Measurements from ENCODE around the gene TFF1.

Gene TFF1

DNA sequence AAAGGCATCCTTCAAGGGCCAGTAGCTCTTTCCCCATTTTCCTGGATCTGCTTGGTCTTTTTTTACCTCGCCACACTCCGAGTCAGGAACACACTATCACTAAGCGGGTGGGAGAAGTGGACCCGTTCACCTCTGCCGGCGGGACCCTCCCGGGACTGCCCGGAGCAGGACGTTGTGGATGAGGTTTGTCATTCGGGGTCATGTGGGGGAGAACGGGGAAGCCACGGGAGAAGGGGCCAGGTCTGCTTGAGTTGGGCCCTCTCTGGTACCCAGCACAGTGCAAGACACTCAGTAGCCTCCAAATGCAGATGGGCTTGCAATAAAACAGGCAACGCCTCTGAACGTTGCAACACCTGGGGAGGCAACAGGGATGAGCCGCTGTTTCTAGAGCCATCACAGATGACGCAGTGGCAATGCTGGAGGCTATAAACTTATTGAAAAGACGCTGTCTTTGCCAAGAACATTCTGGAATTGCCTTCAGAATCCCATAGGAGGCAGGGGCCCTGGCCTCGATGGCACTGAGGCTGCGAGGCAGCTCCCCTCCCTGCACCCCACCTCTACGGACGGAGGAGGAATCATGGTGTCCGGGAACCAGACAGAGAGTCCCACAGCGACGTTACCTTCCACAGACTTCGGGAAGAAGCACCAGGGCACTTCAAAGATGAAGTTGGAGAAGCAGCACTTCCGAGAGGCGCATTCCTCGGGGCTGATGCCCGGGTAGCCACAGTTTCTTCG is 19.3 kb downstream of the TFF1 start:
- Histone ChIP-seq H3K36me3 (replicated peaks; ENCODE audit: insufficient read depth, low read length) (no peaks in the 10 kb centered on the region), H3K9ac (ENCODE audit: low read length) (no peak overlapping the region), H4K20me1 (ENCODE audit: insufficient read depth, low read length) (no peaks in the 10 kb centered on the region), H3K9me2 (replicated peaks; ENCODE audit: insufficient read depth, low read length) (no peaks in the 10 kb centered on the region), H3K4me3 (ENCODE audit: low read length) (no peak overlapping the region), H3K4me2 (ENCODE audit: low read depth, low read length) (no peak overlapping the region), H2AFZ (ENCODE audit: low read length) (no peak overlapping the region), H3K27ac (ENCODE audit: low read length) (no peak overlapping the region), H3K27me3 (replicated peaks; ENCODE audit: insufficient read depth, low read length) (peaks cover 97% of the 10 kb centered on the region), H3K79me2 (ENCODE audit: low read length) (no peaks in the 10 kb centered on the region), H3K4me1 (ENCODE audit: low read length) (no peaks in the 10 kb centered on the region), H3F3A (ENCODE audit: insufficient read depth, low read length) (no peaks in the 10 kb centered on the region), H3K9me3 (replicated peaks; ENCODE audit: insufficient read depth, low read length) (no peaks in the 10 kb centered on the region)
- no peak for DNase-seq
- TF ChIP-seq EZH2 (optimal IDR thresholded peaks at IDR 0.05; ENCODE audit: low read depth, low read length) (no peak), EZH2phosphoT487 (IDR thresholded peaks at IDR 0.05; ENCODE audit: low read length) (no peak)
- TF ChIP-seq, protein P1, sequence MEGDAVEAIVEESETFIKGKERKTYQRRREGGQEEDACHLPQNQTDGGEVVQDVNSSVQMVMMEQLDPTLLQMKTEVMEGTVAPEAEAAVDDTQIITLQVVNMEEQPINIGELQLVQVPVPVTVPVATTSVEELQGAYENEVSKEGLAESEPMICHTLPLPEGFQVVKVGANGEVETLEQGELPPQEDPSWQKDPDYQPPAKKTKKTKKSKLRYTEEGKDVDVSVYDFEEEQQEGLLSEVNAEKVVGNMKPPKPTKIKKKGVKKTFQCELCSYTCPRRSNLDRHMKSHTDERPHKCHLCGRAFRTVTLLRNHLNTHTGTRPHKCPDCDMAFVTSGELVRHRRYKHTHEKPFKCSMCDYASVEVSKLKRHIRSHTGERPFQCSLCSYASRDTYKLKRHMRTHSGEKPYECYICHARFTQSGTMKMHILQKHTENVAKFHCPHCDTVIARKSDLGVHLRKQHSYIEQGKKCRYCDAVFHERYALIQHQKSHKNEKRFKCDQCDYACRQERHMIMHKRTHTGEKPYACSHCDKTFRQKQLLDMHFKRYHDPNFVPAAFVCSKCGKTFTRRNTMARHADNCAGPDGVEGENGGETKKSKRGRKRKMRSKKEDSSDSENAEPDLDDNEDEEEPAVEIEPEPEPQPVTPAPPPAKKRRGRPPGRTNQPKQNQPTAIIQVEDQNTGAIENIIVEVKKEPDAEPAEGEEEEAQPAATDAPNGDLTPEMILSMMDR (IDR thresholded peaks at IDR 0.05; ENCODE audit: low read length), result no peak

DNA sequence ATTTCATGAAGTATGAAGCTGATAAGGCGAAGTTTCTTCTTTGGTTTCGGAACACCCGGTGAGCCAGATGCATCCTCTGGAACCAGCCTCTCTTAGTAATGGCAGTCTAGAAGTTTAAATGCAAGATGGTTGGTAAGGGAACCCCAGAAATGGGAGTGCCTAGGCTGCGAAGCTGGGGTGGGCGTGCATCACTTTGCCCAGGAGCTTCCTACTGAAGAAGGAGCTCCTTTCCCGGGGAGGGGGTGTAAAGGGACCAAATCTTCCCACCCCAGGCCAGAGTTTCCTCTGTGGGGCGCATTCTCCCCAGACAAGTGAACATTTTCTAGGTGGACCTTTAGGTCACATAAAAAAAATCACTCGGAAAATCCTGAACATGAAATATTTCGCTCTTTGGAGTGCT is 19.9 kb downstream of the TFF1 start:
- no peaks in the 10 kb centered on the region for H3K4me1 ChIP-seq (ENCODE audit: low read length)
- peaks cover 93% of the 10 kb centered on the region for H3K27me3 ChIP-seq (replicated peaks; ENCODE audit: insufficient read depth, low read length)
- no peak overlapping the region for H3K4me3 ChIP-seq (ENCODE audit: low read length)
- no peak overlapping the region for H3K27ac ChIP-seq (ENCODE audit: low read length)
- H3K9me2 ChIP-seq (replicated peaks; ENCODE audit: insufficient read depth, low read length), result no peaks in the 10 kb centered on the region
- H3K36me3 ChIP-seq (replicated peaks; ENCODE audit: insufficient read depth, low read length), result no peaks in the 10 kb centered on the region
- no peak overlapping the region for H3K9ac ChIP-seq (ENCODE audit: low read length)
- no peak overlapping the region for H2AFZ ChIP-seq (ENCODE audit: low read length)
- TF ChIP-seq, protein P1 (IDR thresholded peaks at IDR 0.05; ENCODE audit: low read length), result no peak
- TF ChIP-seq EZH2phosphoT487 (IDR thresholded peaks at IDR 0.05; ENCODE audit: low read length) (no peak), EZH2 (optimal IDR thresholded peaks at IDR 0.05; ENCODE audit: low read depth, low read length) (no peak)
- H3F3A ChIP-seq (ENCODE audit: insufficient read depth, low read length), result no peaks in the 10 kb centered on the region
- no peaks in the 10 kb centered on the region for H4K20me1 ChIP-seq (ENCODE audit: insufficient read depth, low read length)
- no peak overlapping the region for H3K4me2 ChIP-seq (ENCODE audit: low read depth, low read length)
- DNase-seq, result no peak
- H3K9me3 ChIP-seq (replicated peaks; ENCODE audit: insufficient read depth, low read length), result no peaks in the 10 kb centered on the region
- no peaks in the 10 kb centered on the region for H3K79me2 ChIP-seq (ENCODE audit: low read length)

DNA sequence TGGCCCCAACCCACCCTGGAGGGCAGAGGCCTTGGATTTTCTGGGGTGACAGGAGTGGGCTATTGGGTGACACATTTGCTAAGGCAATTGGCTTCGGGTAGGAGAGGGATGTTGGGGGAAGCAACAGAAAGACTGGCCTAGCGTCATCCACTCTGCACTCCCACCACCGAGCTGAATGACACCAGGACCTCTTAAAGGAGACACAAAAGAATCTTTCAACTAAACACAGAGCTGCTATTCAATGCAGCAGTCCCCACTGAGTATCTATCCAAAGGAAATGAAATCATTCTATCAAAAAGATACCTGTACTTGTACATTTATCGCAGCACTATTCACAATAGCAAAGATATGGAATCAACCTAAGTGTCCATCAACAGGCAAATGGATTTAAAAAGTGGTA is 21.7 kb downstream of the TFF1 start:
- TF ChIP-seq EZH2 (optimal IDR thresholded peaks at IDR 0.05; ENCODE audit: low read depth, low read length) (no peak), EZH2phosphoT487 (IDR thresholded peaks at IDR 0.05; ENCODE audit: low read length) (no peak)
- TF ChIP-seq, protein P1 (IDR thresholded peaks at IDR 0.05; ENCODE audit: low read length), result no peak
- no peak overlapping the region for H3K4me3 ChIP-seq (ENCODE audit: low read length)
- no peak overlapping the region for H2AFZ ChIP-seq (ENCODE audit: low read length)
- no peaks in the 10 kb centered on the region for H4K20me1 ChIP-seq (ENCODE audit: insufficient read depth, low read length)
- DNase-seq, result no peak
- no peaks in the 10 kb centered on the region for H3K4me1 ChIP-seq (ENCODE audit: low read length)
- no peak overlapping the region for H3K4me2 ChIP-seq (ENCODE audit: low read depth, low read length)
- no peak overlapping the region for H3K9ac ChIP-seq (ENCODE audit: low read length)
- H3F3A ChIP-seq (ENCODE audit: insufficient read depth, low read length), result no peaks in the 10 kb centered on the region
- H3K79me2 ChIP-seq (ENCODE audit: low read length), result no peaks in the 10 kb centered on the region
- H3K36me3 ChIP-seq (replicated peaks; ENCODE audit: insufficient read depth, low read length), result no peaks in the 10 kb centered on the region
- no peaks in the 10 kb centered on the region for H3K9me2 ChIP-seq (replicated peaks; ENCODE audit: insufficient read depth, low read length)
- no peak overlapping the region for H3K27ac ChIP-seq (ENCODE audit: low read length)
- H3K9me3 ChIP-seq (replicated peaks; ENCODE audit: insufficient read depth, low read length), result no peaks in the 10 kb centered on the region
- H3K27me3 ChIP-seq (replicated peaks; ENCODE audit: insufficient read depth, low read length), result peaks cover 86% of the 10 kb centered on the region
